ENCODE data around the gene TRAPPC3.
"Not testable (repeated sequence)": the region's sequence is repeated elsewhere in the genome, so short reads cannot be mapped to it uniquely, and the experiment has no call there.

TRAPPC3 gene
- 29.5 to 68.6 (median 53.6) reads per million in 3 experiments for total RNA-seq

DNA sequence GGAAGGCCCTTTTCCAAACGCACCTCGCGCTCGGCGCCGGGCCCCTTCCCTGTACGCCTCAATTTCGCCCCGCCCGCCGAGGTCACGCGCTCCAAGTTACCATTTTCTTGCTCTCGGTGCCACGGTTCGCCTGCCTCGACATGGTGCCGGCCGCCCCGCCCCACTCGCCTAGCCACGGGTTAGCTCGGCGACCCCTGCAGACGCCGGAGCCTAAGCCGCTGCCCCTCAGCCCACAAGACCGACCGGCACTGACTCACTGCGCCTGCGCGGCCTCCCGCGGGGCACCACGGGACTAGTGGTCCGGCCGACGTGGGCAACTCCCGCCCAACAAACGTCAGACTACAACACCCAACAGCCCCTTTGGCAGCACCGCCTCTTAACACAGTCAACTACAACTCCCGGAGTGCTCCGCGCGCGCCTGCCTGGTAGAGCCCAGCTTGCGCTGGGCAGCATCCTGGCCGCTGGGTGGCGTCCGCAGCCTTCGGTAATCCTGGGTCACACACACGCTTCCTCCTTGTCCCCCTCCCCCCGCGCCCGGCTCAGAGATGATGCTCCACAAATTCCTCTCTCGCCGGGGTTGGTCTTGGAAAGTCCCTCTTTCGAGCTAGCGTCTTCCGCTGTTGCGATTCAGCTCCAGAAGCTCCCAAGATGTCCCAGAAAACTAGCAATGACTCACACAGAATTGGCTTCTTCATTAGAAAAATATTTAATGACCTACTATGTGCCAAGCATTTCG lies at the start of gene TRAPPC3:
Gene TRAPPC3 (minus strand): TSS at position 250 of the 736 bp plus-strand sequence. CDS start 108 bp downstream, at position 142.
- peak; percentile 99 for DNase-seq

GRCh38 chr1:36198641-36199040 lies 49.4 kb upstream of the TRAPPC3 start:
- DNase-seq: no peak

GRCh38 chr1:36196805-36197204 lies 47.5 kb upstream of the TRAPPC3 start:
- not testable (repeated sequence) for DNase-seq

- peak; percentile 80 for DNase-seq
Measured at GRCh38 chr1:36187800-36188593, 38.7 kb upstream of the TRAPPC3 start.

DNA sequence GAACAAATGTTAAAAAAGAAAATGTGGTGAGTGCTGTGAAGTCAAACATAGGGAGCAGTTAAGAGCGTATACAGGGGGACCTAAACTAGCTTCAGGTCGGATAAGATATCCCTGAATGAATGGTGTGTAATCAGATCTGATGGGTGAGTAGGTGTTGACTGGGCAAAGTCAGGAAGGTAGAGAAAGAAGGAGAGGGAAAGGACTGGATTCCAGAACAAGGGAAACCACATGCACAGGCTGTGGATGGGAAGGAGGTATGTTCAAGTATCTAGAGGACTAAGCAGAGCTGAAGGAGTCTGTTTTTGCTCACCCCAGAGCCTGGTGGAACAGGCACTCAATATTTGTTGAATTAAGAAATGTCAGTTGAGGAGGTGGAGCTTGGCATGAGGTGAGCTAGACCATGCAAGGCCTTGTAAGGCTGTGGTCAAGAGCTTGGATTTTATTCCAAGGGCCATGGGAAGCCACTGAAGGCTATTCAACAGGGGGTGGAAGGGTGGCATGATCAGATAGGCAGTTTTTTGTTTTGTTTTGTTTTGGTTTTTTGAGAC lies 34.1 kb upstream of the TRAPPC3 start:
- no peak for DNase-seq

DNA sequence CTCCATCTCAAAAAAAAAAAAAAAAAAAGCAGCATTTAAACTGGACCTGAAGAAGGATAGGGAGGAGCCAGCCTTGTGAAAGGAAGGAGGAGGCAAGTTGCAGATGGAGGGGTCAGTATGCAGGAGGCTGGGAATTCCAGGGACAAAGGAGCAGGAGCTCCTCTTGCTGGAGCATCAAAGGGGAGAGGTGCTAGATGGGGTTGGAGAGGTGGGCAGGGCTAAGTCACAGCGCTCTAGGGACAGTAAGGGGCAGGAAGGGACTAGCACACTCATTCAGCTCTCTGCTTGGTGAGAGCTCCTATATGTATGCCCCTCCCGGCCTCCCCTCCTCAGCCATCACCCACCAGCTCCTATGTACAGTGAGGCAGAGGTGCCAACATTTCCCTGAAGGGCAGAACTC lies 33.4 kb upstream of the TRAPPC3 start:
- no peak for DNase-seq

DNA sequence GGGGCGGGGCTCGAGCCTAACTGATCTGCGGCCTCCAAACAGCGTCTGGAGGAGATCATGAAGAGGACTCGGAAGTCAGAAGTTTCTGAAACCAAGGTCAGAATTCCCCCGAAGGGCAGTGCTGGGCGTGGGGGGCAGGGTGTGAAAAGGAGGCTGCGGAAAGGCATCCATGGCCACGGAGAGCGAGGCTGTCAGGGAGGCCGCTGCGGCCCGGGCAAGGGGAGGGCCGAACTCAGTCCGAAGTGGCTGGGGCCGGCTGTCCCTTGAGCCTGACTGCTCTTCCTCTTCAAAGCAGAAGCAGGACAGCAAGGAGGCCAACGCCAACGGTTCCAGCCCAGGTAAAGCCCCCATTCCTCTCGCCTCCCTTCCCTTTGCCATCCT lies 29.9 kb upstream of the TRAPPC3 start:
- no peak for DNase-seq

DNA sequence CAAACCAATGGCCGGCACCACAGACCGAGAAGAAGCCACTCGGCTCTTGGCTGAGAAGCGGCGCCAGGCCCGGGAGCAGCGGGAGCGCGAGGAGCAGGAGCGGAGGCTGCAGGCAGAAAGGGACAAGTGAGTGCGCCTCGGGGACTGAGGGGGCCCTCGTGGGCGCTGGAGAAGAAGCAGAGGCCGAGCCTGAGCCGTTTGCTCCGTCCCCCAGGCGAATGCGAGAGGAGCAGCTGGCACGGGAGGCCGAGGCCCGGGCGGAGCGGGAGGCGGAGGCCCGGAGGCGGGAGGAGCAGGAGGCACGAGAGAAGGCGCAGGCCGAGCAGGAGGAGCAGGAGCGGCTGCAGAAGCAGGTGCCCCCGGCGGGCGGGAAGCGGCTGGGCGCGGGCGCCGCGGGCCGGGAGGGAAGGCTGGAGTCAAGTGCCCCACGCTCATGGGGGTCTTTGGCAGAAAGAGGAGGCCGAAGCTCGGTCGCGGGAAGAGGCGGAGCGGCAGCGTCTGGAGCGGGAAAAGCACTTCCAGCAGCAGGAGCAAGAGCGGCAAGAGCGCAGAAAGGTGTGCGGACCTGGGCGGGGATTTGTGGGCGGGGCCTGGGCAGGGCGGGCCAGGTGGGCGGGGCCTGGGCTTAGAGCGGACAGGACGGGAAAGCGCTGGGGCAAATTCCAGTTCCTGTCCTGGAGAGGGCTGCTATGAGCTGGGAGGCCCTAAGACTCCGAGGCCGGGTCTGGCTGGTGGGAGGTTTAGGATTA lies 29.4 kb upstream of the TRAPPC3 start:
- DNase-seq: no peak

- no peak for DNase-seq
Measured at GRCh38 chr1:36177589-36178431, 28.5 kb upstream of the TRAPPC3 start.

GRCh38 chr1:36176106-36176949 lies 27.0 kb upstream of the TRAPPC3 start:
- no peak for DNase-seq

GRCh38 chr1:36175137-36176095 lies 26.1 kb upstream of the TRAPPC3 start:
- DNase-seq: no peak

- DNase-seq: no peak
Measured at GRCh38 chr1:36174713-36175112, 25.4 kb upstream of the TRAPPC3 start.

- DNase-seq: no peak
Measured at GRCh38 chr1:36172983-36173382, 23.7 kb upstream of the TRAPPC3 start.

DNA sequence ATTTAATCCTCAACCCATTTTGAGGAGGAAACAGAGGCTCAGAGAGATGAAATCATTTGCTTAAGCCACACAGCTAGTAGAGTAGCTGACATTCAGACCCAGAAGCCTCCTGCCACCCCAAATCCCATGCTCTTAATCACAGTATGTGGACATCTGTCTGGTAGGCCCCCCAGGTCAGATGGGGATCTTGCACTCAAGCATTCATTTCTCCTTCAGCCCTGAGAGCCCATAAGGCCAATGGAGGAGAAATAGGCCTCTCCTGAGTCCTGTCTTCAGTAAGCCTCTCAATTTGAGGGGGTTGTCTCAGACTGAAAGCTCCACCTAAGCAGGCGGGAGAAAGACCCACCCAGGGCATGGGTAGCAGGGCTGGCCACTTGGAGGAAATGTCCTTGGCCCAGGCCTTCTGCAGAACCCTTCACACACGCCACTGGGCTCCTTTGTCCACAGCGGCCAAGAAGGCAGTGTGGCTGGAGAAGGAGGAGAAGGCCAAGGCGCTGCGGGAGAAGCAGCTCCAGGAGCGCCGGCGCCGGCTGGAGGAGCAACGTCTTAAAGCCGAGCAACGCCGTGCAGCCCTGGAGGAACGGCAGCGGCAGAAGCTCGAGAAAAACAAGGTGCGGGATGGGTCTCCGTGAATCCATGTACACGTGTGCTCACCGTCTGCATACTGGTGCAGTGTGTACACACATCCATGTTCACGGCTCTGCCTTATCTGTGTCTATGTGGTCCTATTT lies 22.9 kb upstream of the TRAPPC3 start:
- DNase-seq: no peak

- no peak for DNase-seq
Measured at GRCh38 chr1:36170643-36171412, 21.5 kb upstream of the TRAPPC3 start.

DNA sequence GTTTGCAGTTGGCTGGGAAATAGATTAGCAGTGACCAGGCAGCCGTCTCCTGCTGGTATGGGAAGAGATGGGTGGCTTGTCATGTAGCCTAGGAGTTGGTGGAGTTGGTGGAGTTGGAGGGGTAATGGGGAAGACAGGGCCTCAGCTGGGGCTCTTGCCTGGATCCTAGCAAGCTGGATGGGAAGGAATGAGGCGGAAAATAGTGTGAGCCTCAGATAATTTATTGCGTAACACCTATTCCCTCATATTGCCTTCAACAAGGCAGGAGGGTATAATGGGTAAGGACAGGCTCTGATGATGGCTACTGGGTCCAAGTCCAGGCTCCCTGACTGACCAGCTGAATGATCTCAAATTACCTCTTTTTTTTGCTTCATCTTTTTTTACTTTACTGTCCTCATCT lies 19.2 kb upstream of the TRAPPC3 start:
- DNase-seq: no peak

GRCh38 chr1:36166938-36167905 lies 17.9 kb upstream of the TRAPPC3 start:
- DNase-seq: no peak

All from central memory CD4-positive, alpha-beta T cell (primary cell).